Activated T-cell treated with anti-CD3 and anti-CD28 coated beads, Interleukin-2, amount 50 U/mL, for 48 hours (primary cell): Measurements from ENCODE around the gene OOSP4A.
"Not testable (repeated sequence)": the region's sequence is repeated elsewhere in the genome, so short reads cannot be mapped to it uniquely, and the experiment has no call there.

Experiments used
- DNase-seq, 2 experiments: peaks; one replicate each; pipeline ENCODE4 v3.0.0-alpha.2; 2020

Gene OOSP4A

GRCh38 chr11:59981106-59981770, 17.4 kb downstream of the OOSP4A start:
- DNase-seq, result no peak

GRCh38 chr11:59982037-59982436, 18.2 kb downstream of the OOSP4A start:
- DNase-seq, result not testable (repeated sequence)

GRCh38 chr11:59983212-59983611, 19.4 kb downstream of the OOSP4A start:
- no peak for DNase-seq

- no peak for DNase-seq
Measured at GRCh38 chr11:59984368-59984767, 20.5 kb downstream of the OOSP4A start.

GRCh38 chr11:59990421-59990820, 26.6 kb downstream of the OOSP4A start:
- no peak for DNase-seq

- DNase-seq, result no peak
Measured at GRCh38 chr11:59992425-59992824, 28.6 kb downstream of the OOSP4A start.

- no peak for DNase-seq
Measured at GRCh38 chr11:59997800-59998199, 34.0 kb downstream of the OOSP4A start.

- no peak for DNase-seq
Measured at GRCh38 chr11:59999691-60000090, 35.9 kb downstream of the OOSP4A start.

- DNase-seq, result no peak
Measured at GRCh38 chr11:60003729-60004128, 39.9 kb downstream of the OOSP4A start.

- no peak for DNase-seq
Measured at GRCh38 chr11:60005360-60005759, 41.5 kb downstream of the OOSP4A start.

- DNase-seq, result no peak
Measured at GRCh38 chr11:60016881-60017280, 53.0 kb downstream of the OOSP4A start, which contains the start of gene OOSP4B. Gene OOSP4B, plus strand, starts transcription at chr11:60017181.

- no peak for DNase-seq
Measured at GRCh38 chr11:60018058-60018457, 54.2 kb downstream of the OOSP4A start.
